Measurements from ENCODE around the gene KDM4B.

Gene KDM4B

DNA sequence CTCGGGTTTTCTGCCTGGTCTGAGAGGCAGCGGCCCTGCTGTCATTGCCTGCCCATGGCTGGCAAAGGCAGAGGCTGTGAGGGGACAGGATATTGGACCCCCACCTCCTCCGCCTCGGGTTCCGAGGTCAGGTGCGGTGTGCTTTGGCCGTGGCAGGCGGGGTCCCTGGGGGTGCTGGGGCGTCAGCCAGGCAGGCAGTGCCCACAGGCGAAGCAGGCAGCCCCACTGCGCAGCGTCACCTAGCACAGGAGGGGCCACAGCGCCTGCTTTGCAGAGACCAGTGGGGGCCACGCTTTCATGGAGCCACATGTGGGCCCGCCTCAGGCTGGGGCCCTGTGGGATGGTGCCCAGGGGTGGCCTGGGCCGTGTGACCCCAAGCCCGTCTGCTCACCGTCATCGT is 96.0 kb downstream of the KDM4B start:
- Histone ChIP-seq H3K36me3 (ENCODE audit: low read depth) (no peaks in the 10 kb centered on the region), H3K4me3 (ENCODE audit: severe bottlenecking) (no peak overlapping the region), H3K27ac (ENCODE audit: poor library complexity, severe bottlenecking) (no peak overlapping the region), H3K9me3 (ENCODE audit: severe bottlenecking) (no peaks in the 10 kb centered on the region), H3K27me3 (ENCODE audit: insufficient read depth, poor library complexity, severe bottlenecking) (no peaks in the 10 kb centered on the region), H3K4me1 (ENCODE audit: insufficient read depth, poor library complexity, severe bottlenecking) (no peaks in the 10 kb centered on the region)
- DNase-seq (ENCODE audit: low spot score) (no peak), ATAC-seq (ENCODE audit: low read depth) (no peak)
- TF ChIP-seq, protein P1, sequence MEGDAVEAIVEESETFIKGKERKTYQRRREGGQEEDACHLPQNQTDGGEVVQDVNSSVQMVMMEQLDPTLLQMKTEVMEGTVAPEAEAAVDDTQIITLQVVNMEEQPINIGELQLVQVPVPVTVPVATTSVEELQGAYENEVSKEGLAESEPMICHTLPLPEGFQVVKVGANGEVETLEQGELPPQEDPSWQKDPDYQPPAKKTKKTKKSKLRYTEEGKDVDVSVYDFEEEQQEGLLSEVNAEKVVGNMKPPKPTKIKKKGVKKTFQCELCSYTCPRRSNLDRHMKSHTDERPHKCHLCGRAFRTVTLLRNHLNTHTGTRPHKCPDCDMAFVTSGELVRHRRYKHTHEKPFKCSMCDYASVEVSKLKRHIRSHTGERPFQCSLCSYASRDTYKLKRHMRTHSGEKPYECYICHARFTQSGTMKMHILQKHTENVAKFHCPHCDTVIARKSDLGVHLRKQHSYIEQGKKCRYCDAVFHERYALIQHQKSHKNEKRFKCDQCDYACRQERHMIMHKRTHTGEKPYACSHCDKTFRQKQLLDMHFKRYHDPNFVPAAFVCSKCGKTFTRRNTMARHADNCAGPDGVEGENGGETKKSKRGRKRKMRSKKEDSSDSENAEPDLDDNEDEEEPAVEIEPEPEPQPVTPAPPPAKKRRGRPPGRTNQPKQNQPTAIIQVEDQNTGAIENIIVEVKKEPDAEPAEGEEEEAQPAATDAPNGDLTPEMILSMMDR (IDR thresholded peaks at IDR 0.05; ENCODE audit: poor library complexity, severe bottlenecking): no peak

DNA sequence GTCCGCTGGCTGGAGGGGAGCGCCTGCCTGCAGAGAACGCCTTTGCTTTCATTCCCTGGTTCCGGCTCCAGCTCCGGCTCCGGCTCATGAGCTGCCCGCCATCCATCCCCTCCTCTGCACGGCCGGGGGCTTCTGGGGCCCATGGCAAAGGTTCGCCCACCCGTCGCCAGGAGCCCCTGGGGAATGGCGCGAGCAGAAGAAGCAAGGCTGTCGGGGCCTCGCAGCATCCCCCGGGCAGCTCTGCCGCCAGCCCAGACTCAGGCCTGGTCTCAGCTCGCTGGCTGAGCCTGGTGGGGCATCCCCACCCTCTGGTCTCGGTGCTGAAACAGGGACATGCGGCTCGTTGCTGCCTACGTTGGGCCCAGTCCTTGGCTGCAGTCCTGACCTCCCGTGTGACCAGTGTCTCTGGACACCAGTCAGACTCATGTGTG is 96.8 kb downstream of the KDM4B start:
- Histone ChIP-seq H3K9me3 (ENCODE audit: severe bottlenecking) (no peaks in the 10 kb centered on the region), H3K4me1 (ENCODE audit: insufficient read depth, poor library complexity, severe bottlenecking) (no peaks in the 10 kb centered on the region), H3K36me3 (ENCODE audit: low read depth) (no peaks in the 10 kb centered on the region), H3K27ac (ENCODE audit: poor library complexity, severe bottlenecking) (no peak overlapping the region), H3K4me3 (ENCODE audit: severe bottlenecking) (no peak overlapping the region), H3K27me3 (ENCODE audit: insufficient read depth, poor library complexity, severe bottlenecking) (no peaks in the 10 kb centered on the region)
- ATAC-seq (ENCODE audit: low read depth) (no peak), DNase-seq (ENCODE audit: low spot score) (no peak)
- TF ChIP-seq, protein P1 (IDR thresholded peaks at IDR 0.05; ENCODE audit: poor library complexity, severe bottlenecking): no peak

DNA sequence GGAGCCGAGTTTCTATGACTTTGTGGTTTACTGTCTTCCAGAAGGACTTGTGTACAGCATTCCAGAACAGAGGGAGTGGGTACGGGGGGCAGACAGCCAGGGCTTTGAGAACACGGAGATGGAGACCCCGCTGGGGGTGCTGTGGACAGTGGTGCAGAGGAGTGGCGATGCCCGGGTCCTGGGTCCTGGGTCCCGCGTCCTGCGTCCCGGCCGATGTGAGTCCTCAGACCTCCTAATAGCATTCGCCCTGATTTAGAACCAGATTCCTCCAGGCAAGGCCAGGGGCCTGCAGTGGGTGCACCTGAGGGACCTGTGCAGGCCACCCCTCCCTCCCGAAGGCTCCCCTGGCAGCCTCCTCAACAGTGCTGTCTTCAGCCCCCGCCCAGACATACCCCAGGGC is 97.9 kb downstream of the KDM4B start:
- H3K36me3 ChIP-seq (ENCODE audit: low read depth): no peaks in the 10 kb centered on the region
- DNase-seq (ENCODE audit: low spot score) (no peak), ATAC-seq (ENCODE audit: low read depth) (no peak)
- no peaks in the 10 kb centered on the region for H3K9me3 ChIP-seq (ENCODE audit: severe bottlenecking)
- no peaks in the 10 kb centered on the region for H3K4me1 ChIP-seq (ENCODE audit: insufficient read depth, poor library complexity, severe bottlenecking)
- H3K27me3 ChIP-seq (ENCODE audit: insufficient read depth, poor library complexity, severe bottlenecking): no peaks in the 10 kb centered on the region
- no peak overlapping the region for H3K4me3 ChIP-seq (ENCODE audit: severe bottlenecking)
- H3K27ac ChIP-seq (ENCODE audit: poor library complexity, severe bottlenecking): no peak overlapping the region
- TF ChIP-seq, protein P1 (IDR thresholded peaks at IDR 0.05; ENCODE audit: poor library complexity, severe bottlenecking): no peak

DNA sequence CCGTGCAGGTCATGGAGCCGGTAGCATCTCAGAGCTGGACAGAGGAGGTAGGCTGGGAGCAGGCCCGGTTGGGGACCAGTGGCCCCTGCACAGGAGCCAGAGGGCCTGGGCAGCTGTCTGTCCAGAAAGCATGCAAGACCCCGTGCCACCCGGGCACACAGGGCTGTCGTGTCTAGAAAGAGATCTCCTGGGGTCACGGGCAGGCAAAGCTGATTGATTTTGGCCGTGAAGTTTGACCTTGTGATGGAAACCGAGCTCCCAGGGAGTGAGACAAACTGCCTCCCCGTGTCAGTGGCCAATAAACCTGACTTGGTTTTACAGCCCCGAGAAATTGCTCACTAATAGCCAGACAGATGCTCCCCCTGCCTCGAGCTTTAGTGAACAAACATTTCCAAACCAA is 98.8 kb downstream of the KDM4B start:
- no peak for DNase-seq (ENCODE audit: low spot score)
- no peak overlapping the region for H3K27ac ChIP-seq (ENCODE audit: poor library complexity, severe bottlenecking)
- H3K4me1 ChIP-seq (ENCODE audit: insufficient read depth, poor library complexity, severe bottlenecking): no peaks in the 10 kb centered on the region
- H3K9me3 ChIP-seq (ENCODE audit: severe bottlenecking): no peaks in the 10 kb centered on the region
- ATAC-seq (ENCODE audit: low read depth): no peak
- TF ChIP-seq, protein P1 (IDR thresholded peaks at IDR 0.05; ENCODE audit: poor library complexity, severe bottlenecking): no peak
- H3K27me3 ChIP-seq (ENCODE audit: insufficient read depth, poor library complexity, severe bottlenecking): no peaks in the 10 kb centered on the region
- H3K36me3 ChIP-seq (ENCODE audit: low read depth): no peaks in the 10 kb centered on the region
- no peak overlapping the region for H3K4me3 ChIP-seq (ENCODE audit: severe bottlenecking)

DNA sequence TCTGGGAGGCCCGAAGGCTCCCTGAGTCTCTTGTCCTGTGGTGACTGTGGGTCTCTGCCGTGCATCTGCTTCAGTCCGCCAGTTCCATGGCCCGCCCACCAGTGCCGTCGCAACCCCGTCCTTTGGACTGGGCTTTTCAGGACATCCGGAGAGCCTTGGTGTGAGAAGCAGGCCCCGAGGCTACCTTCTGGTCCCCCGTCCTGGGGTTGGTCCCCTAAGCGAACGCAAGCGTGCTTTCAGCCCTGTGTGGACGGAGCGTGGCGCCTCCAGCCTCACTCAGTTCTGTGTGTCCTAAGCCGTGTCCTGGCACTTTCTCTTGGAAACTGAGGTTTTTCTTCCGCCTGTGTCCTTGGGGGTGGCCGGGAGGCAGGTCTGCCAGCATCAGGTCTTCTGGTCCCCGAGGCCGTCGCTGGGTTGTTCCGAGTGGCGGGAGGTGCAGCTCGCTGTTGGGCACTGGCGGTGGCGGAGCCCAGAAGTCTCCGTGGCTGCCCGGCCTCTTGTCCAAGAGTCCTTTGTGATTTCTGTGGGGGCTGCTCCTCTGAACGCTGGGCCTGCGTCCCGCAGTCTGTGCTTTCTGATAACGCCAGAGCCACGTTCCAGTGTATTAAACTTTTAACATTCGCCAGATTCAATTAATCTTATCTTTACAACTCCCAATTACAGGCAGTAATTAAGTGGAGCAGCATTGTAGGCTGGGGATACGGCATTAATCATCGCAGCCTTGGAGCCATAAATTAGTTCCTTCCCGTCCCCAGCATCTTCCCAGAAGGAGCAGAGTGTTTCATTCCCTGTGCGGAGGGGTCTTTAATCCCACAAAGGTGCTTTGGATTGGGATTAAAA is 99.5 kb downstream of the KDM4B start:
- H3K36me3 ChIP-seq (ENCODE audit: low read depth): no peaks in the 10 kb centered on the region
- ATAC-seq (ENCODE audit: low read depth) (no peak), DNase-seq (ENCODE audit: low spot score) (no peak)
- H3K4me3 ChIP-seq (ENCODE audit: severe bottlenecking): no peak overlapping the region
- H3K4me1 ChIP-seq (ENCODE audit: insufficient read depth, poor library complexity, severe bottlenecking): no peaks in the 10 kb centered on the region
- H3K9me3 ChIP-seq (ENCODE audit: severe bottlenecking): no peaks in the 10 kb centered on the region
- TF ChIP-seq, protein P1 (IDR thresholded peaks at IDR 0.05; ENCODE audit: poor library complexity, severe bottlenecking): no peak
- H3K27me3 ChIP-seq (ENCODE audit: insufficient read depth, poor library complexity, severe bottlenecking): no peaks in the 10 kb centered on the region
- H3K27ac ChIP-seq (ENCODE audit: poor library complexity, severe bottlenecking): no peak overlapping the region
